WTC11 (cell line): Measurements from ENCODE around the gene ITPKB. TPM values are rescaled to one million over a fixed set of nuclear protein-coding genes. Genes with fewer than 3 reads are reported as not detected.

Experiments
- ATAC-seq: fragments of 200-7000 bp; cut with Tn5 transposase; 2 replicates; pipeline ENCODE4 v1.10.0; 2021; ENCODE audit warnings: mild to moderate bottlenecking, moderate library complexity
- CTCF ChIA-PET: fragments of 300-600 bp; sonication (Branson Sonifier 250); formaldehyde crosslinking; loops from one replicate; lab custom pipeline; 2021; ENCODE audit warnings: antibody characterized with exemption; lab: Charles Lee
- POLR2A ChIA-PET: fragments of 350-600 bp; sonication (Branson Sonifier 250); formaldehyde crosslinking; loops from one replicate; lab custom pipeline; 2021; ENCODE audit warnings: antibody characterized with exemption; lab: Charles Lee
- DNase-seq: peaks from one replicate; pipeline ENCODE4 v3.0.0; 2021; ENCODE audit warnings: low spot score
- H3K27ac Mint-ChIP-seq: 2 replicates; pipeline ENCODE4 v1.8.0; 2021; ENCODE audit warnings: mixed read lengths
- H3K27me3 Mint-ChIP-seq: 2 replicates; pipeline ENCODE4 v1.8.0; 2021; ENCODE audit warnings: low read depth, mild to moderate bottlenecking, moderate library complexity, mixed read lengths
- H3K36me3 Mint-ChIP-seq: 2 replicates; pipeline ENCODE4 v1.8.0; 2021; ENCODE audit warnings: mixed read lengths
- H3K4me1 Mint-ChIP-seq: 2 replicates; pipeline ENCODE4 v1.8.0; 2022; ENCODE audit warnings: mixed read lengths
- H3K4me3 Mint-ChIP-seq: 2 replicates; pipeline ENCODE4 v1.8.0; 2021; ENCODE audit warnings: mild to moderate bottlenecking, moderate library complexity, mixed read lengths
- H3K9me3 Mint-ChIP-seq: 2 replicates; pipeline ENCODE4 v1.8.0; 2021; ENCODE audit warnings: mixed read lengths
- ARID4B ChIP-seq: sonication (generic); formaldehyde crosslinking; IDR thresholded peaks from 2 replicates; pipeline ENCODE4 v1.8.0; 2023; ENCODE audit warnings: missing genetic modification reagents, mild to moderate bottlenecking, borderline replicate concordance
- ATF1 ChIP-seq: sonication (generic); formaldehyde crosslinking; IDR thresholded peaks from 2 replicates; pipeline ENCODE4 v1.8.1; 2023; ENCODE audit warnings: mild to moderate bottlenecking, moderate library complexity, missing genetic modification reagents
- CDX4 ChIP-seq: fragments of 250-450 bp; sonication (Bioruptor Pico); IDR thresholded peaks from 2 replicates; pipeline ENCODE4 v1.9.0; 2021; ENCODE audit warnings: moderate library complexity, mild to moderate bottlenecking, inconsistent platforms, borderline replicate concordance
- E2F1 ChIP-seq: sonication (generic); formaldehyde crosslinking; IDR thresholded peaks from 2 replicates; pipeline ENCODE4 v1.8.0; 2022; ENCODE audit warnings: mild to moderate bottlenecking, missing genetic modification reagents
- E2F5 ChIP-seq: sonication (generic); formaldehyde crosslinking; IDR thresholded peaks from 2 replicates; pipeline ENCODE4 v1.8.1; 2022; ENCODE audit warnings: mild to moderate bottlenecking, moderate library complexity, missing genetic modification reagents
- ELF4 ChIP-seq: sonication (generic); formaldehyde crosslinking; IDR thresholded peaks from 2 replicates; pipeline ENCODE4 v1.8.1; 2022; ENCODE audit warnings: low read depth, mild to moderate bottlenecking, moderate library complexity, missing genetic modification reagents
- EMX1 ChIP-seq: fragments of 250-450 bp; sonication (Bioruptor Pico); IDR thresholded peaks from 2 replicates; pipeline ENCODE4 v1.8.0; 2021; ENCODE audit warnings: mild to moderate bottlenecking
- FOXK1 ChIP-seq: sonication (generic); formaldehyde crosslinking; IDR thresholded peaks from 2 replicates; pipeline ENCODE4 v1.8.0; 2022; ENCODE audit warnings: mild to moderate bottlenecking, moderate library complexity, missing genetic modification reagents
- FOXP1 ChIP-seq: sonication (generic); formaldehyde crosslinking; IDR thresholded peaks from 2 replicates; pipeline ENCODE4 v1.8.0; 2022; ENCODE audit warnings: missing genetic modification reagents, mild to moderate bottlenecking, moderate library complexity, borderline replicate concordance
- GRHL2 ChIP-seq: fragments of 250-450 bp; sonication (Bioruptor Pico); IDR thresholded peaks from 2 replicates; pipeline ENCODE4 v1.8.0; 2022; ENCODE audit warnings: mild to moderate bottlenecking, moderate library complexity; ENCODE audit not compliant: insufficient replicate concordance, severe bottlenecking
- IRF2 ChIP-seq: sonication (generic); formaldehyde crosslinking; IDR thresholded peaks from 2 replicates; pipeline ENCODE4 v1.8.0; 2022; ENCODE audit warnings: low read depth, missing genetic modification reagents, borderline replicate concordance
- JUN ChIP-seq: sonication (generic); formaldehyde crosslinking; IDR thresholded peaks from 2 replicates; pipeline ENCODE4 v1.8.0; 2023; ENCODE audit warnings: mild to moderate bottlenecking, missing genetic modification reagents
- SMAD4 ChIP-seq: sonication (generic); formaldehyde crosslinking; IDR thresholded peaks from 2 replicates; pipeline ENCODE4 v1.8.0; 2022; ENCODE audit warnings: mild to moderate bottlenecking, missing genetic modification reagents
- SOX15 ChIP-seq: fragments of 250-450 bp; sonication (Bioruptor Pico); IDR thresholded peaks from 2 replicates; pipeline ENCODE4 v1.9.0; 2021; ENCODE audit warnings: mild to moderate bottlenecking
- STAT6 ChIP-seq: sonication (generic); formaldehyde crosslinking; conservative IDR thresholded peaks from 2 replicates; pipeline ENCODE4 v1.8.1; 2023; ENCODE audit warnings: mild to moderate bottlenecking, low read depth, missing genetic modification reagents, moderate library complexity
- USF2 ChIP-seq: sonication (generic); formaldehyde crosslinking; IDR thresholded peaks from 2 replicates; pipeline ENCODE4 v1.8.1; 2023; ENCODE audit warnings: mild to moderate bottlenecking, missing genetic modification reagents, moderate library complexity
- ZBTB21 ChIP-seq: sonication (generic); formaldehyde crosslinking; IDR thresholded peaks from 2 replicates; pipeline ENCODE4 v1.8.1; 2023; ENCODE audit warnings: mild to moderate bottlenecking, missing genetic modification reagents, borderline replicate concordance
- ZNF121 ChIP-seq: sonication (generic); formaldehyde crosslinking; IDR thresholded peaks from 2 replicates; pipeline ENCODE4 v1.8.0; 2023; ENCODE audit warnings: missing genetic modification reagents
- ZNF317 ChIP-seq: sonication (generic); formaldehyde crosslinking; IDR thresholded peaks from 2 replicates; pipeline ENCODE4 v1.8.1; 2023; ENCODE audit warnings: low read depth, mild to moderate bottlenecking, moderate library complexity, missing genetic modification reagents, borderline replicate concordance
- ZNF396 ChIP-seq: fragments of 250-450 bp; sonication (Bioruptor Pico); IDR thresholded peaks from 2 replicates; pipeline ENCODE4 v1.8.0; 2021; ENCODE audit warnings: mild to moderate bottlenecking, moderate library complexity, borderline replicate concordance
- ZNF423 ChIP-seq: fragments of 250-450 bp; sonication (Bioruptor Pico); IDR thresholded peaks from 2 replicates; pipeline ENCODE4 v2.1.2; 2022; ENCODE audit warnings: mild to moderate bottlenecking, moderate library complexity
- total RNA-seq: library from RNA; stranded (reverse); gene quantifications from 3 replicates; pipeline ENCODE4 v1.2.3, GENCODE V29; 2021

ITPKB gene
- total RNA-seq, 1 experiment from 2014 or later, result 15.6 TPM

- ATAC-seq, result no peak
Measured at GRCh38 chr1:226733304-226733703, 5.8 kb downstream of the ITPKB start.

GRCh38 chr1:226732856-226733291 lies 6.2 kb downstream of the ITPKB start:
- Mint-ChIP-seq H3K36me3 (no peaks in the 10 kb centered on the region), H3K27ac (0 out of 2 replicates have a peak overlapping the region, but pooled peaks have one; percentile 25), H3K9me3 (no peaks in the 10 kb centered on the region), H3K27me3 (peaks cover 25% of the 10 kb centered on the region), H3K4me1 (peaks cover 47% of the 10 kb centered on the region), H3K4me3 (no peak overlapping the region)
- DNase-seq, result no peak
- CTCF ChIA-PET, result no interaction called here
- no peak for ATAC-seq
- POLR2A ChIA-PET, result no interaction called here
- TF ChIP-seq ARID4B (CRISPR knock-in tag), result no peak
- TF ChIP-seq ZNF317 (CRISPR knock-in tag), result no peak
- TF ChIP-seq SOX15 (CRISPR knock-in tag), result no peak
- no peak for TF ChIP-seq ELF4 (CRISPR knock-in tag)
- no peak for TF ChIP-seq ZNF121 (CRISPR knock-in tag)
- no peak for TF ChIP-seq CDX4 (CRISPR knock-in tag)
- TF ChIP-seq FOXK1 (CRISPR knock-in tag), result no peak
- no peak for TF ChIP-seq FOXP1
- no peak for TF ChIP-seq E2F1 (CRISPR knock-in tag)
- TF ChIP-seq ATF1 (CRISPR knock-in tag), result no peak
- TF ChIP-seq ZBTB21 (CRISPR knock-in tag), result no peak
- TF ChIP-seq ZNF396 (CRISPR knock-in tag), result no peak
- TF ChIP-seq USF2 (CRISPR knock-in tag), result no peak
- no peak for TF ChIP-seq ZNF423 (CRISPR knock-in tag)

More at GRCh38 chr1:226733304-226733703, 5.8 kb downstream of the ITPKB start:
- H3K36me3 Mint-ChIP-seq, result no peaks in the 10 kb centered on the region
- peaks cover 43% of the 10 kb centered on the region for H3K4me1 Mint-ChIP-seq
- ChIA-PET CTCF (no interaction called here), POLR2A (no interaction called here)
- H3K9me3 Mint-ChIP-seq, result no peaks in the 10 kb centered on the region
- H3K4me3 Mint-ChIP-seq, result no peak overlapping the region
- TF ChIP-seq ATF1 (CRISPR knock-in tag), result no peak
- TF ChIP-seq STAT6, result no peak
- no peak for TF ChIP-seq E2F5
- TF ChIP-seq EMX1 (CRISPR knock-in tag), result no peak
- TF ChIP-seq SMAD4 (CRISPR knock-in tag), result no peak
- TF ChIP-seq JUN (CRISPR knock-in tag), result no peak
- no peak for TF ChIP-seq IRF2 (CRISPR knock-in tag)
- TF ChIP-seq GRHL2, result no peak
- no peak for DNase-seq
- peaks cover 27% of the 10 kb centered on the region for H3K27me3 Mint-ChIP-seq
- H3K27ac Mint-ChIP-seq, result no peak overlapping the region
